GM23338 (cell line): ENCODE data around the gene PTPRN2. TPM values are rescaled to one million over a fixed set of nuclear protein-coding genes. Genes with fewer than 3 reads are reported as not detected.

ENCODE experiments used
- ATAC-seq: fragments of 200-7000 bp; cut with Tn5 transposase; 3 replicates; pipeline ENCODE4 v1.9.1; 2020
- DNase-seq: peaks from one replicate; pipeline ENCODE4 v3.0.0-alpha.2; 2015; ENCODE audit warnings: low spot score
- H2AFZ ChIP-seq: fragments of 200-600 bp; sonication (generic); 2 replicates; pipeline ENCODE4 v1.8.0; 2016; ENCODE audit warnings: antibody characterized with exemption, mild to moderate bottlenecking, moderate library complexity
- H3F3A ChIP-seq: fragments of 200-600 bp; sonication (generic); replicated peaks from 2 replicates; pipeline ENCODE4 v1.8.0; 2017; ENCODE audit warnings: antibody characterized with exemption, mixed run types, low read depth
- H3K27ac ChIP-seq: fragments of 200-600 bp; sonication (generic); 2 replicates; pipeline ENCODE4 v1.6.1; 2016; ENCODE audit warnings: low read depth
- H3K27me3 ChIP-seq: fragments of 200-600 bp; sonication (generic); 2 replicates; pipeline ENCODE4 v1.8.0; 2016; ENCODE audit warnings: mild to moderate bottlenecking, mixed run types, moderate library complexity; ENCODE audit not compliant: insufficient read depth
- H3K36me3 ChIP-seq: fragments of 200-600 bp; sonication (generic); 2 replicates; pipeline ENCODE4 v1.8.0; 2016; ENCODE audit warnings: mild to moderate bottlenecking; ENCODE audit not compliant: insufficient read depth
- H3K4me1 ChIP-seq: fragments of 200-600 bp; sonication (generic); 2 replicates; pipeline ENCODE4 v1.8.0; 2016; ENCODE audit warnings: mild to moderate bottlenecking, moderate library complexity; ENCODE audit not compliant: insufficient read depth
- H3K4me2 ChIP-seq: fragments of 200-600 bp; sonication (generic); 2 replicates; pipeline ENCODE4 v1.7.1; 2017; ENCODE audit warnings: mixed run types
- H3K4me3 ChIP-seq: fragments of 200-600 bp; sonication (generic); 2 replicates; pipeline ENCODE4 v1.6.1; 2016; ENCODE audit warnings: mixed run types
- H3K79me2 ChIP-seq: fragments of 200-600 bp; sonication (generic); replicated peaks from 2 replicates; pipeline ENCODE4 v1.8.0; 2017; ENCODE audit warnings: mild to moderate bottlenecking; ENCODE audit not compliant: insufficient read depth
- H3K9me2 ChIP-seq: fragments of 200-600 bp; sonication (generic); 2 replicates; pipeline ENCODE4 v1.8.0; 2017; ENCODE audit not compliant: insufficient read depth
- H4K20me1 ChIP-seq: fragments of 200-600 bp; sonication (generic); replicated peaks from 2 replicates; pipeline ENCODE4 v1.8.0; 2017; ENCODE audit warnings: mild to moderate bottlenecking; ENCODE audit not compliant: insufficient read depth
- H3K27ac Mint-ChIP-seq: 2 replicates; pipeline ENCODE4 v1.8.0; 2020; ENCODE audit warnings: inconsistent platforms, mild to moderate bottlenecking, moderate library complexity, mixed read lengths
- H3K27me3 Mint-ChIP-seq: 3 replicates; pipeline ENCODE4 v1.8.0; 2022; ENCODE audit warnings: low read depth, mild to moderate bottlenecking, moderate library complexity, mixed read lengths, inconsistent platforms; ENCODE audit not compliant: insufficient read depth, poor library complexity
- H3K36me3 Mint-ChIP-seq: 3 replicates; pipeline ENCODE4 v1.8.0; 2021; ENCODE audit warnings: low read depth, mild to moderate bottlenecking, inconsistent platforms, moderate library complexity, mixed read lengths
- H3K4me1 Mint-ChIP-seq: 3 replicates; pipeline ENCODE4 v1.8.0; 2020; ENCODE audit warnings: mild to moderate bottlenecking, inconsistent platforms, mixed read lengths
- H3K4me3 Mint-ChIP-seq: 3 replicates; pipeline ENCODE4 v1.8.0; 2021; ENCODE audit warnings: moderate library complexity, mild to moderate bottlenecking, inconsistent platforms, mixed read lengths
- H3K9me3 Mint-ChIP-seq: 3 replicates; pipeline ENCODE4 v1.8.0; 2020; ENCODE audit warnings: moderate library complexity, mild to moderate bottlenecking, inconsistent platforms, mixed read lengths
- CREB1 ChIP-seq: fragments of 250-450 bp; sonication (Bioruptor Pico); IDR thresholded peaks from 2 replicates; pipeline ENCODE4 v1.5.0; 2020; ENCODE audit warnings: low read depth, mild to moderate bottlenecking, moderate library complexity
- CTCF ChIP-seq, 2 experiments: fragments of 200-600 bp in 1 of 2; sonication (generic) in 1 of 2; conservative IDR thresholded peaks; 2 replicates each; pipeline versions ENCODE4 v1.5.1 to v1.6.1; 2016 to 2017; ENCODE audit warnings: antibody characterized with exemption in 2 of 2, low read depth in 2 of 2, mild to moderate bottlenecking in 2 of 2, moderate library complexity in 1 of 2
- ETS1 ChIP-seq: IDR thresholded peaks from 2 replicates; pipeline ENCODE4 v1.6.1; 2016; ENCODE audit warnings: antibody characterized with exemption
- EZH2 ChIP-seq: fragments of 200-600 bp; sonication (generic); IDR thresholded peaks from one replicate; pipeline ENCODE4 v1.8.0; 2017; ENCODE audit warnings: antibody characterized with exemption, mild to moderate bottlenecking, low read depth; ENCODE audit not compliant: unreplicated experiment
- EZH2phosphoT487 ChIP-seq: fragments of 200-600 bp; sonication (generic); IDR thresholded peaks from one replicate; pipeline ENCODE4 v1.8.1; 2018; ENCODE audit warnings: antibody characterized with exemption; ENCODE audit not compliant: unreplicated experiment
- JUNB ChIP-seq: IDR thresholded peaks from one replicate; pipeline ENCODE4 v1.6.1; 2016; ENCODE audit warnings: antibody characterized with exemption; ENCODE audit not compliant: unreplicated experiment
- NANOG ChIP-seq: IDR thresholded peaks from 2 replicates; pipeline ENCODE4 v1.6.1; 2016; ENCODE audit warnings: antibody characterized with exemption, borderline replicate concordance
- POLR2AphosphoS5 ChIP-seq: IDR thresholded peaks from 2 replicates; pipeline ENCODE4 v1.6.1; 2016; ENCODE audit warnings: antibody characterized with exemption, low read depth
- REST ChIP-seq: IDR thresholded peaks from one replicate; pipeline ENCODE4 v1.6.1; 2018; ENCODE audit warnings: antibody characterized with exemption; ENCODE audit not compliant: unreplicated experiment
- STAT1 ChIP-seq: IDR thresholded peaks from one replicate; pipeline ENCODE4 v1.6.1; 2016; ENCODE audit warnings: antibody characterized with exemption; ENCODE audit not compliant: unreplicated experiment
- ZNF114 ChIP-seq: fragments of 250-450 bp; sonication (Bioruptor Pico); IDR thresholded peaks from 2 replicates; pipeline ENCODE4 v1.5.0; 2020; ENCODE audit warnings: mild to moderate bottlenecking, moderate library complexity
- ZNF331 ChIP-seq: fragments of 250-450 bp; sonication (Bioruptor Pico); IDR thresholded peaks from 2 replicates; pipeline ENCODE4 v1.5.0; 2020; ENCODE audit warnings: low read depth, mild to moderate bottlenecking, moderate library complexity
- polyA plus RNA-seq: library from polyadenylated mRNA; unstranded; fragments of >200 nt; fragmentation: Nextera tagmentation; extraction: Ambion mirVana; gene quantifications from 2 replicates; pipeline ENCODE4 v1.2.1, GENCODE V29; 2016
- total RNA-seq: library from RNA; depleted of rRNA; stranded (reverse); fragments of >200 nt; shearing (Covaris generic); gene quantifications from 2 replicates; pipeline ENCODE4 v1.2.3, GENCODE V29; 2014

Gene PTPRN2
- total and polyA plus RNA-seq, 2 experiments from 2014 or later, result 0.87 to 4.0 TPM

- TF ChIP-seq ETS1 (no peak), JUNB (no peak), EZH2 (no peak), POLR2AphosphoS5 (no peak), STAT1 (no peak), REST (no peak), EZH2phosphoT487 (no peak), CREB1 (no peak), ZNF331 (CRISPR knock-in tag) (no peak), CTCF (conservative IDR thresholded peaks at IDR 0.05; ENCODE audit: low read depth in 2 of 2) (no peak), ZNF114 (no peak), NANOG (no peak)
Measured at GRCh38 chr7:158596309-158596708, 8.7 kb upstream of the PTPRN2 start (continued).

- H3K9me3 Mint-ChIP-seq, result peaks cover 16% of the 10 kb centered on the region
- peaks cover 39% of the 10 kb centered on the region for H3K27me3 ChIP-seq
- no peak overlapping the region for H3K4me2 ChIP-seq
- TF ChIP-seq CTCF (conservative IDR thresholded peaks at IDR 0.05; ENCODE audit: low read depth in 2 of 2) (no peak), REST (no peak), EZH2 (no peak)
- H4K20me1 ChIP-seq, result no peaks in the 10 kb centered on the region
- H3K4me3 ChIP-seq, result no peak overlapping the region
- peaks cover 5% of the 10 kb centered on the region for H3K36me3 Mint-ChIP-seq
- DNase-seq (no peak), ATAC-seq (no peak)
- no peak overlapping the region for H2AFZ ChIP-seq
- H3F3A ChIP-seq, result no peaks in the 10 kb centered on the region
- H3K4me1 ChIP-seq, result no peaks in the 10 kb centered on the region
- no peak overlapping the region for H3K27ac ChIP-seq
- no peaks in the 10 kb centered on the region for H3K79me2 ChIP-seq
- 0 out of 2 replicates have a peak, but pooled peaks cover 13% of the 10 kb centered on the region for H3K9me2 ChIP-seq
- H3K27me3 Mint-ChIP-seq, result peaks cover 23% of the 10 kb centered on the region
- no peaks in the 10 kb centered on the region for H3K36me3 ChIP-seq
- no peaks in the 10 kb centered on the region for H3K4me1 Mint-ChIP-seq
- H3K4me3 Mint-ChIP-seq, result no peak overlapping the region
- no peak overlapping the region for H3K27ac Mint-ChIP-seq
Measured at GRCh38 chr7:158595068-158595467, 7.4 kb upstream of the PTPRN2 start.
